ENCODE results near the gene MACF1.

Gene MACF1

GRCh38 chr1:39214998-39215873 lies 10.7 kb downstream of the MACF1 start:
- no peak overlapping the region for H2AK5ac ChIP-seq (ENCODE audit: low read length, severe bottlenecking)
- H4K91ac ChIP-seq (ENCODE audit: low read length) = no peak overlapping the region
- peaks cover 20% of the 10 kb centered on the region for H3K4me1 ChIP-seq (ENCODE audit: control insufficient read depth, insufficient read depth, low read depth, low read length)
- H3K14ac ChIP-seq (ENCODE audit: low read length in 2 of 2) = no peak overlapping the region
- no peak overlapping the region for H3K4me3 ChIP-seq (ENCODE audit: insufficient read depth in 1 of 2, low read depth in 1 of 2, low read length in 2 of 2)
- H3K27me3 ChIP-seq (ENCODE audit: control insufficient read depth in 1 of 2, insufficient read depth in 1 of 2, low read length in 2 of 2) = no peaks in the 10 kb centered on the region
- H3K27ac ChIP-seq (ENCODE audit: low read length, poor library complexity, severe bottlenecking) = peak overlapping the region; percentile 5
- no peak overlapping the region for H2BK12ac ChIP-seq (ENCODE audit: low read length in 2 of 2)
- 87% methylated on average over 11 of the region's 11 CpGs for WGBS
- no peak overlapping the region for H2BK5ac ChIP-seq (ENCODE audit: low read depth, low read length, poor library complexity, severe bottlenecking)
- H2BK15ac ChIP-seq (ENCODE audit: low read depth, poor library complexity, severe bottlenecking) = no peak overlapping the region
- no peak overlapping the region for H3K4me2 ChIP-seq (ENCODE audit: low read length, poor library complexity, severe bottlenecking)
- no peak overlapping the region for H2AFZ ChIP-seq (ENCODE audit: low read depth, low read length)
- no peak overlapping the region for H3K18ac ChIP-seq (ENCODE audit: low read depth in 1 of 2, low read length in 2 of 2)
- no peak for DNase-seq
- H3K79me1 ChIP-seq (replicated peaks; ENCODE audit: low read length, poor library complexity, severe bottlenecking) = no peaks in the 10 kb centered on the region
- H3K23ac ChIP-seq (ENCODE audit: low read length in 2 of 2) = no peak overlapping the region
- H3K4ac ChIP-seq (ENCODE audit: low read depth in 1 of 2, low read length in 2 of 2) = no peak overlapping the region
- no peak overlapping the region for H2BK120ac ChIP-seq (ENCODE audit: low read depth, low read length)
- no peak overlapping the region for H4K8ac ChIP-seq (ENCODE audit: low read length)
- no peak overlapping the region for H3K9ac ChIP-seq (ENCODE audit: low read length)
- H3K9me3 ChIP-seq (ENCODE audit: control insufficient read depth, low read length) = no peaks in the 10 kb centered on the region
- peaks cover 8 to 9% of the 10 kb centered on the region in 2 experiments for H3K36me3 ChIP-seq (ENCODE audit: control insufficient read depth in 1 of 2, insufficient read depth in 2 of 2, low read depth in 1 of 2, low read length in 2 of 2)

GRCh38 chr1:39216771-39217170 lies 12.3 kb downstream of the MACF1 start:
- H4K8ac ChIP-seq (ENCODE audit: low read length) = no peak overlapping the region
- H3K9ac ChIP-seq (ENCODE audit: low read length) = no peak overlapping the region
- no peak overlapping the region for H3K27ac ChIP-seq (ENCODE audit: low read length, poor library complexity, severe bottlenecking)
- H3K36me3 ChIP-seq (ENCODE audit: control insufficient read depth in 1 of 2, insufficient read depth in 2 of 2, low read depth in 1 of 2, low read length in 2 of 2) = peaks cover 8 to 9% of the 10 kb centered on the region in 2 experiments
- DNase-seq = no peak
- 95% methylated on average over 2 of the region's 4 CpGs for WGBS
- no peak overlapping the region for H3K14ac ChIP-seq (ENCODE audit: low read length in 2 of 2)
- H4K91ac ChIP-seq (ENCODE audit: low read length) = no peak overlapping the region
- H3K18ac ChIP-seq (ENCODE audit: low read depth in 1 of 2, low read length in 2 of 2) = no peak overlapping the region
- peaks cover 21% of the 10 kb centered on the region for H3K4me1 ChIP-seq (ENCODE audit: control insufficient read depth, insufficient read depth, low read depth, low read length)
- H3K4me2 ChIP-seq (ENCODE audit: low read length, poor library complexity, severe bottlenecking) = no peak overlapping the region
- no peak overlapping the region for H2AFZ ChIP-seq (ENCODE audit: low read depth, low read length)
- H3K79me1 ChIP-seq (replicated peaks; ENCODE audit: low read length, poor library complexity, severe bottlenecking) = peaks cover 3% of the 10 kb centered on the region
- no peak overlapping the region for H2BK120ac ChIP-seq (ENCODE audit: low read depth, low read length)
- H3K27me3 ChIP-seq (ENCODE audit: control insufficient read depth in 1 of 2, insufficient read depth in 1 of 2, low read length in 2 of 2) = no peaks in the 10 kb centered on the region
- no peaks in the 10 kb centered on the region for H3K9me3 ChIP-seq (ENCODE audit: control insufficient read depth, low read length)
- no peak overlapping the region for H2BK5ac ChIP-seq (ENCODE audit: low read depth, low read length, poor library complexity, severe bottlenecking)
- H2AK5ac ChIP-seq (ENCODE audit: low read length, severe bottlenecking) = no peak overlapping the region
- no peak overlapping the region for H3K4me3 ChIP-seq (ENCODE audit: insufficient read depth in 1 of 2, low read depth in 1 of 2, low read length in 2 of 2)
- H2BK15ac ChIP-seq (ENCODE audit: low read depth, poor library complexity, severe bottlenecking) = no peak overlapping the region
- no peak overlapping the region for H2BK12ac ChIP-seq (ENCODE audit: low read length in 2 of 2)
- no peak overlapping the region for H3K23ac ChIP-seq (ENCODE audit: low read length in 2 of 2)
- no peak overlapping the region for H3K4ac ChIP-seq (ENCODE audit: low read depth in 1 of 2, low read length in 2 of 2)

- no peak for DNase-seq
- H3K4ac ChIP-seq (ENCODE audit: low read depth in 1 of 2, low read length in 2 of 2) = no peak overlapping the region
These were observed 16.7 kb downstream of the MACF1 start for GRCh38 chr1:39220891-39221870.

DNA sequence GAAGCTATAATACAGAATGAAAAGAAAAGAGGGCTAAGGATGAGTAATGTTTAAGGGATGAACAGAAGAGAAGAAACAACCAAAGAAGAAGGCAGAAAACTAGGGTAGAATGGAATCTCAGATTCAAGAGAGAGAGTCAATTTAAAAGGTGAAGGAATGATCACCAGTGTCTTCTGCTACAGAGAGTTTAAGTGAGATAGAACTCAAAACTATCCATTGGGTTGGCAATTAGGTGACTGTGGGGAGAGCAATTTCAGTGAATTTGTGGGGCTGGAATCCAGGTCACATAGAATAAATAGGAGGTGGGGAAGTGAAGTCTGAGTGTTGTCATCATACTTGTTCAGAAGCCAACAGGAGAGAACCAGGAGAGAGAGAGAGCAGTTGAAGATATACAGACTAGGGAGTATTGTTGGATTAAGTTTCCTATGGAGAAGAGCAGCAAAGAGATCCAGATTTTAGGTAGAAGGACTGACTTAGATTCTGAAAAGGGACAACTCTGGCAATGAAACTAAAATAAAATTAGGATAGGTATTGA lies 19.9 kb downstream of the MACF1 start:
- H3K4me3 ChIP-seq (ENCODE audit: insufficient read depth in 1 of 2, low read depth in 1 of 2, low read length in 2 of 2) = no peak overlapping the region
- H3K4me1 ChIP-seq (ENCODE audit: control insufficient read depth, insufficient read depth, low read depth, low read length) = peaks cover 3% of the 10 kb centered on the region
- no peak overlapping the region for H2AK5ac ChIP-seq (ENCODE audit: low read length, severe bottlenecking)
- peaks cover 3% of the 10 kb centered on the region for H3K79me1 ChIP-seq (replicated peaks; ENCODE audit: low read length, poor library complexity, severe bottlenecking)
- H3K4me2 ChIP-seq (ENCODE audit: low read length, poor library complexity, severe bottlenecking) = no peak overlapping the region
- no peak overlapping the region for H2BK15ac ChIP-seq (ENCODE audit: low read depth, poor library complexity, severe bottlenecking)
- no peak for DNase-seq
- H3K23ac ChIP-seq (ENCODE audit: low read length in 2 of 2) = no peak overlapping the region
- no peak overlapping the region for H4K8ac ChIP-seq (ENCODE audit: low read length)
- no peaks in the 10 kb centered on the region for H3K36me3 ChIP-seq (ENCODE audit: control insufficient read depth in 1 of 2, insufficient read depth in 2 of 2, low read depth in 1 of 2, low read length in 2 of 2)
- H2BK5ac ChIP-seq (ENCODE audit: low read depth, low read length, poor library complexity, severe bottlenecking) = no peak overlapping the region
- H3K18ac ChIP-seq (ENCODE audit: low read depth in 1 of 2, low read length in 2 of 2) = no peak overlapping the region
- H2BK12ac ChIP-seq (ENCODE audit: low read length in 2 of 2) = no peak overlapping the region
- H2AFZ ChIP-seq (ENCODE audit: low read depth, low read length) = no peak overlapping the region
- H3K27ac ChIP-seq (ENCODE audit: low read length, poor library complexity, severe bottlenecking) = no peak overlapping the region
- H3K9ac ChIP-seq (ENCODE audit: low read length) = no peak overlapping the region
- H3K4ac ChIP-seq (ENCODE audit: low read depth in 1 of 2, low read length in 2 of 2) = no peak overlapping the region
- H3K9me3 ChIP-seq (ENCODE audit: control insufficient read depth, low read length) = no peaks in the 10 kb centered on the region
- H4K91ac ChIP-seq (ENCODE audit: low read length) = no peak overlapping the region
- H3K27me3 ChIP-seq (ENCODE audit: control insufficient read depth in 1 of 2, insufficient read depth in 1 of 2, low read length in 2 of 2) = no peaks in the 10 kb centered on the region
- H2BK120ac ChIP-seq (ENCODE audit: low read depth, low read length) = no peak overlapping the region
- no peak overlapping the region for H3K14ac ChIP-seq (ENCODE audit: low read length in 2 of 2)

More at GRCh38 chr1:39220891-39221870, 16.7 kb downstream of the MACF1 start:
- Histone ChIP-seq H3K27me3 (ENCODE audit: control insufficient read depth in 1 of 2, insufficient read depth in 1 of 2, low read length in 2 of 2) (no peaks in the 10 kb centered on the region), H2AFZ (ENCODE audit: low read depth, low read length) (no peak overlapping the region), H3K4me2 (ENCODE audit: low read length, poor library complexity, severe bottlenecking) (no peak overlapping the region), H3K79me1 (replicated peaks; ENCODE audit: low read length, poor library complexity, severe bottlenecking) (peaks cover 3% of the 10 kb centered on the region), H3K36me3 (ENCODE audit: control insufficient read depth in 1 of 2, insufficient read depth in 2 of 2, low read depth in 1 of 2, low read length in 2 of 2) (no peaks in the 10 kb centered on the region), H3K9ac (ENCODE audit: low read length) (no peak overlapping the region), H2BK5ac (ENCODE audit: low read depth, low read length, poor library complexity, severe bottlenecking) (no peak overlapping the region), H3K23ac (ENCODE audit: low read length in 2 of 2) (no peak overlapping the region), H4K91ac (ENCODE audit: low read length) (no peak overlapping the region), H3K27ac (ENCODE audit: low read length, poor library complexity, severe bottlenecking) (no peak overlapping the region), H2AK5ac (ENCODE audit: low read length, severe bottlenecking) (no peak overlapping the region), H3K4me3 (ENCODE audit: insufficient read depth in 1 of 2, low read depth in 1 of 2, low read length in 2 of 2) (no peak overlapping the region), H3K4me1 (ENCODE audit: control insufficient read depth, insufficient read depth, low read depth, low read length) (peaks cover 3% of the 10 kb centered on the region), H3K9me3 (ENCODE audit: control insufficient read depth, low read length) (no peaks in the 10 kb centered on the region), H2BK12ac (ENCODE audit: low read length in 2 of 2) (no peak overlapping the region), H3K14ac (ENCODE audit: low read length in 2 of 2) (no peak overlapping the region), H2BK120ac (ENCODE audit: low read depth, low read length) (no peak overlapping the region), H3K18ac (ENCODE audit: low read depth in 1 of 2, low read length in 2 of 2) (no peak overlapping the region), H4K8ac (ENCODE audit: low read length) (no peak overlapping the region), H2BK15ac (ENCODE audit: low read depth, poor library complexity, severe bottlenecking) (no peak overlapping the region)
- 88% methylated on average over 9 of the region's 10 CpGs for WGBS

All from mesenchymal stem cell (in vitro differentiated cells and primary cell).